HepG2 (cell line): Measurements from ENCODE around the gene CLDN9. TPM values are rescaled to one million over a fixed set of nuclear protein-coding genes. Genes with fewer than 3 reads are reported as not detected.

Experiments
- HOXA3 ChIP-seq: sonication (generic); formaldehyde crosslinking; IDR thresholded peaks from 2 replicates; pipeline ENCODE4 v1.5.0; 2020; ENCODE audit warnings: missing genetic modification reagents
- NAIF1 ChIP-seq: sonication (generic); formaldehyde crosslinking; IDR thresholded peaks from 2 replicates; pipeline ENCODE4 v1.5.0; 2020; ENCODE audit warnings: mild to moderate bottlenecking, missing genetic modification reagents, borderline replicate concordance
- RXRB ChIP-seq: IDR thresholded peaks from 2 replicates; pipeline ENCODE4 v1.6.1; 2016; ENCODE audit warnings: borderline replicate concordance, missing genetic modification reagents, missing compliant biosample characterization
- THAP11 ChIP-seq: IDR thresholded peaks from 2 replicates; pipeline ENCODE4 v1.6.1; 2016; ENCODE audit warnings: missing biosample characterization, missing genetic modification reagents
- TRIM24 ChIP-seq: sonication (generic); formaldehyde crosslinking; IDR thresholded peaks from 2 replicates; pipeline ENCODE4 v1.8.0; 2022; ENCODE audit warnings: mild to moderate bottlenecking, missing genetic modification reagents
- ZFY ChIP-seq: sonication (generic); formaldehyde crosslinking; IDR thresholded peaks from 2 replicates; pipeline ENCODE4 v1.4.0; 2020; ENCODE audit warnings: missing genetic modification reagents
- ZNF577 ChIP-seq: sonication (generic); formaldehyde crosslinking; IDR thresholded peaks from 2 replicates; pipeline ENCODE4 v1.4.0; 2020; ENCODE audit warnings: mild to moderate bottlenecking, low read depth, missing genetic modification reagents, borderline replicate concordance
- ZNF619 ChIP-seq: sonication (generic); formaldehyde crosslinking; IDR thresholded peaks from 2 replicates; pipeline ENCODE4 v1.4.0; 2020; ENCODE audit warnings: mild to moderate bottlenecking, missing genetic modification reagents
- ZNF883 ChIP-seq: sonication (generic); formaldehyde crosslinking; IDR thresholded peaks from 2 replicates; pipeline ENCODE4 v1.5.1; 2020; ENCODE audit warnings: mild to moderate bottlenecking, missing genetic modification reagents; ENCODE audit errors: not compliant biosample characterization
- polyA plus RNA-seq, 8 experiments: library from polyadenylated mRNA; depleted of rRNA in 3 of 8; stranded (reverse) in 7 of 8; unstranded in 1 of 8; fragments of >200 nt; fragmentation: Illumina TruSeq in 4 of 8; extraction: Trizol in 4 of 8; gene quantifications; 2 replicates each; pipeline versions ENCODE4 v1.2.1 to v1.2.3, GENCODE V29; 2011 to 2016; ENCODE audit warnings: low read depth in 4 of 8, missing spikeins in 1 of 8, mixed read lengths in 1 of 8; ENCODE audit not compliant: insufficient read depth in 1 of 8
- total RNA-seq, 5 experiments: library from RNA; depleted of rRNA; stranded (reverse); fragments of >200 nt; fragmentation: Illumina TruSeq; extraction: Trizol; gene quantifications; 2 replicates each; pipeline ENCODE4 v1.2.3, GENCODE V29; 2016; ENCODE audit warnings: low read depth in 1 of 5
- TF ChIP-seq, protein P1 (sequence below), 2 experiments: sonication (generic) in 1 of 2; formaldehyde crosslinking in 1 of 2; IDR thresholded peaks; 2 replicates each; pipeline versions ENCODE4 v1.4.0 to v1.6.1; 2018 to 2020; ENCODE audit warnings: missing genetic modification reagents in 2 of 2, borderline replicate concordance in 1 of 2, low read depth in 1 of 2, mild to moderate bottlenecking in 1 of 2, missing biosample characterization in 1 of 2
- TF ChIP-seq, protein P2 (sequence below): sonication (generic); formaldehyde crosslinking; IDR thresholded peaks from 2 replicates; pipeline ENCODE4 v1.5.1; 2020; ENCODE audit warnings: missing genetic modification reagents, mild to moderate bottlenecking, borderline replicate concordance
- TF ChIP-seq, protein P3 (sequence below): sonication (generic); formaldehyde crosslinking; IDR thresholded peaks from 2 replicates; pipeline ENCODE4 v1.4.0; 2020; ENCODE audit warnings: missing genetic modification reagents, mild to moderate bottlenecking, borderline replicate concordance
- TF ChIP-seq, protein P4 (sequence below): sonication (generic); formaldehyde crosslinking; IDR thresholded peaks from 2 replicates; pipeline ENCODE4 v1.4.0; 2020; ENCODE audit warnings: missing genetic modification reagents
- TF ChIP-seq, protein P5 (sequence below): sonication (generic); formaldehyde crosslinking; IDR thresholded peaks from 2 replicates; pipeline ENCODE4 v1.4.0; 2020; ENCODE audit warnings: missing genetic modification reagents

The CLDN9 gene
- total and polyA plus RNA-seq, 2 of the 13 experiments (the other 11 are each of a cell fraction or from before 2014, with no cell fraction given) = 0.15 to 0.26 TPM

DNA sequence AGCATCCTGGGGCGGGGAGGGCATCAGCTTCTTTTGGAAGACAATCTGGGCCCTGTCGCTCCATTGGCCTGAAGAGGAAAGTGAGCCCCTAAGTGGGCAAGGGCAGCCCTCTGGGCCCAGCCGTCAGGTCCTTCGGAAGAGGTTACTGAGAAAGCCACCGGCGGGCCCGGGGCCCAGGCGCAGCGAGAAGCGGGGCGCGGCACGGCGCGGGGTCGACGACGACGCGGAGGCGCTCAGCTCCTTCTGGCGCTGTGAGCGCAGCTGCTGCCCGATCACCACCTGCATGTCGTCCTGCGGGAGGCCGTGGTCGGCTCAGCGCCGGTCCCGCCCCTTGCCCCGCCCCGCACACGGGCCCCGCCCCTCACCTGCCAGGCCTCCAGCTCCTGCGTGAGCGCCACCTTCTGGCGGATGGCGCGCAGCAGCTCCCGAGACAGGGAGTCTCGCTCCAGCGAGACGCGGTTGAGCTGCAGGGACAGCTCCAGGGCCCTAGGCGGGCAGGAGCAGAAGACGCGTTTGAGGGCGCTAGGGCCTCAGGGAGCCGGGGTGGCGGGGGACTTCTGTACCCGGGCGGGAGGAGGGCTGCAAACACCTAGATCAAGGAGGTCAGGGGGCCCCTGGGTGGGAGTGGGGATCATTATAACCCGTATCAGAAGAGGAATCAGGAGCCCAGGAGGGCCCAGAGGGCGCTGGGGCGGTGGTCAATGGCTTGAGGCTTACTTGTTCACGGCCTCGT is 15.4 kb downstream of the CLDN9 start (continued):
- no peak for TF ChIP-seq NAIF1
- TF ChIP-seq, protein P1, sequence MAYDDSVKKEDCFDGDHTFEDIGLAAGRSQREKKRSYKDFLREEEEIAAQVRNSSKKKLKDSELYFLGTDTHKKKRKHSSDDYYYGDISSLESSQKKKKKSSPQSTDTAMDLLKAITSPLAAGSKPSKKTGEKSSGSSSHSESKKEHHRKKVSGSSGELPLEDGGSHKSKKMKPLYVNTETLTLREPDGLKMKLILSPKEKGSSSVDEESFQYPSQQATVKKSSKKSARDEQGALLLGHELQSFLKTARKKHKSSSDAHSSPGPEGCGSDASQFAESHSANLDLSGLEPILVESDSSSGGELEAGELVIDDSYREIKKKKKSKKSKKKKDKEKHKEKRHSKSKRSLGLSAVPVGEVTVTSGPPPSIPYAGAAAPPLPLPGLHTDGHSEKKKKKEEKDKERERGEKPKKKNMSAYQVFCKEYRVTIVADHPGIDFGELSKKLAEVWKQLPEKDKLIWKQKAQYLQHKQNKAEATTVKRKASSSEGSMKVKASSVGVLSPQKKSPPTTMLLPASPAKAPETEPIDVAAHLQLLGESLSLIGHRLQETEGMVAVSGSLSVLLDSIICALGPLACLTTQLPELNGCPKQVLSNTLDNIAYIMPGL (CRISPR knock-in tag; IDR thresholded peaks at IDR 0.05; ENCODE audit: borderline replicate concordance in 1 of 2, low read depth in 1 of 2) = peak; percentile 51 to 73; a peak in 3 of 4 replicates
- TF ChIP-seq, protein P2, sequence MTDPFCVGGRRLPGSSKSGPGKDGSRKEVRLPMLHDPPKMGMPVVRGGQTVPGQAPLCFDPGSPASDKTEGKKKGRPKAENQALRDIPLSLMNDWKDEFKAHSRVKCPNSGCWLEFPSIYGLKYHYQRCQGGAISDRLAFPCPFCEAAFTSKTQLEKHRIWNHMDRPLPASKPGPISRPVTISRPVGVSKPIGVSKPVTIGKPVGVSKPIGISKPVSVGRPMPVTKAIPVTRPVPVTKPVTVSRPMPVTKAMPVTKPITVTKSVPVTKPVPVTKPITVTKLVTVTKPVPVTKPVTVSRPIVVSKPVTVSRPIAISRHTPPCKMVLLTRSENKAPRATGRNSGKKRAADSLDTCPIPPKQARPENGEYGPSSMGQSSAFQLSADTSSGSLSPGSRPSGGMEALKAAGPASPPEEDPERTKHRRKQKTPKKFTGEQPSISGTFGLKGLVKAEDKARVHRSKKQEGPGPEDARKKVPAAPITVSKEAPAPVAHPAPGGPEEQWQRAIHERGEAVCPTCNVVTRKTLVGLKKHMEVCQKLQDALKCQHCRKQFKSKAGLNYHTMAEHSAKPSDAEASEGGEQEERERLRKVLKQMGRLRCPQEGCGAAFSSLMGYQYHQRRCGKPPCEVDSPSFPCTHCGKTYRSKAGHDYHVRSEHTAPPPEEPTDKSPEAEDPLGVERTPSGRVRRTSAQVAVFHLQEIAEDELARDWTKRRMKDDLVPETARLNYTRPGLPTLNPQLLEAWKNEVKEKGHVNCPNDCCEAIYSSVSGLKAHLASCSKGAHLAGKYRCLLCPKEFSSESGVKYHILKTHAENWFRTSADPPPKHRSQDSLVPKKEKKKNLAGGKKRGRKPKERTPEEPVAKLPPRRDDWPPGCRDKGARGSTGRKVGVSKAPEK (CRISPR knock-in tag) = no peak
- TF ChIP-seq, protein P3, sequence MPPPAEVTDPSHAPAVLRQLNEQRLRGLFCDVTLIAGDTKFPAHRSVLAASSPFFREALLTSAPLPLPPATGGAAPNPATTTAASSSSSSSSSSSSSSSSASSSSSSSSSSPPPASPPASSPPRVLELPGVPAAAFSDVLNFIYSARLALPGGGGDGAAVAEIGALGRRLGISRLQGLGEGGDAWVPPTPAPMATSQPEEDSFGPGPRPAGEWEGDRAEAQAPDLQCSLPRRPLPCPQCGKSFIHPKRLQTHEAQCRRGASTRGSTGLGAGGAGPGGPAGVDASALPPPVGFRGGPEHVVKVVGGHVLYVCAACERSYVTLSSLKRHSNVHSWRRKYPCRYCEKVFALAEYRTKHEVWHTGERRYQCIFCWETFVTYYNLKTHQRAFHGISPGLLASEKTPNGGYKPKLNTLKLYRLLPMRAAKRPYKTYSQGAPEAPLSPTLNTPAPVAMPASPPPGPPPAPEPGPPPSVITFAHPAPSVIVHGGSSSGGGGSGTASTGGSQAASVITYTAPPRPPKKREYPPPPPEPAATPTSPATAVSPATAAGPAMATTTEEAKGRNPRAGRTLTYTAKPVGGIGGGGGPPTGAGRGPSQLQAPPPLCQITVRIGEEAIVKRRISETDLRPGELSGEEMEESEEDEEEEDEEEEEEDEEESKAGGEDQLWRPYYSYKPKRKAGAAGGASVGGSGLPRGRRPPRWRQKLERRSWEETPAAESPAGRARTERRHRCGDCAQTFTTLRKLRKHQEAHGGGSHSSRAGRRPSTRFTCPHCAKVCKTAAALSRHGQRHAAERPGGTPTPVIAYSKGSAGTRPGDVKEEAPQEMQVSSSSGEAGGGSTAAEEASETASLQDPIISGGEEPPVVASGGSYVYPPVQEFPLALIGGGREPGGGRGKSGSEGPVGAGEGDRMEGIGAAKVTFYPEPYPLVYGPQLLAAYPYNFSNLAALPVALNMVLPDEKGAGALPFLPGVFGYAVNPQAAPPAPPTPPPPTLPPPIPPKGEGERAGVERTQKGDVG (CRISPR knock-in tag) = 0 out of 2 replicates have a peak, but pooled peaks have one; percentile 31
- TF ChIP-seq ZNF577 = no peak
- peak; percentile 49; the same call in 1 of the 2 replicates for TF ChIP-seq ZFY (CRISPR knock-in tag)
- TF ChIP-seq TRIM24 = no peak
- peak; percentile 40 for TF ChIP-seq ZNF883
- TF ChIP-seq, protein P4, sequence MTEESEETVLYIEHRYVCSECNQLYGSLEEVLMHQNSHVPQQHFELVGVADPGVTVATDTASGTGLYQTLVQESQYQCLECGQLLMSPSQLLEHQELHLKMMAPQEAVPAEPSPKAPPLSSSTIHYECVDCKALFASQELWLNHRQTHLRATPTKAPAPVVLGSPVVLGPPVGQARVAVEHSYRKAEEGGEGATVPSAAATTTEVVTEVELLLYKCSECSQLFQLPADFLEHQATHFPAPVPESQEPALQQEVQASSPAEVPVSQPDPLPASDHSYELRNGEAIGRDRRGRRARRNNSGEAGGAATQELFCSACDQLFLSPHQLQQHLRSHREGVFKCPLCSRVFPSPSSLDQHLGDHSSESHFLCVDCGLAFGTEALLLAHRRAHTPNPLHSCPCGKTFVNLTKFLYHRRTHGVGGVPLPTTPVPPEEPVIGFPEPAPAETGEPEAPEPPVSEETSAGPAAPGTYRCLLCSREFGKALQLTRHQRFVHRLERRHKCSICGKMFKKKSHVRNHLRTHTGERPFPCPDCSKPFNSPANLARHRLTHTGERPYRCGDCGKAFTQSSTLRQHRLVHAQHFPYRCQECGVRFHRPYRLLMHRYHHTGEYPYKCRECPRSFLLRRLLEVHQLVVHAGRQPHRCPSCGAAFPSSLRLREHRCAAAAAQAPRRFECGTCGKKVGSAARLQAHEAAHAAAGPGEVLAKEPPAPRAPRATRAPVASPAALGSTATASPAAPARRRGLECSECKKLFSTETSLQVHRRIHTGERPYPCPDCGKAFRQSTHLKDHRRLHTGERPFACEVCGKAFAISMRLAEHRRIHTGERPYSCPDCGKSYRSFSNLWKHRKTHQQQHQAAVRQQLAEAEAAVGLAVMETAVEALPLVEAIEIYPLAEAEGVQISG = peak; percentile 72
- no peak for TF ChIP-seq ZNF619
- TF ChIP-seq, protein P5, sequence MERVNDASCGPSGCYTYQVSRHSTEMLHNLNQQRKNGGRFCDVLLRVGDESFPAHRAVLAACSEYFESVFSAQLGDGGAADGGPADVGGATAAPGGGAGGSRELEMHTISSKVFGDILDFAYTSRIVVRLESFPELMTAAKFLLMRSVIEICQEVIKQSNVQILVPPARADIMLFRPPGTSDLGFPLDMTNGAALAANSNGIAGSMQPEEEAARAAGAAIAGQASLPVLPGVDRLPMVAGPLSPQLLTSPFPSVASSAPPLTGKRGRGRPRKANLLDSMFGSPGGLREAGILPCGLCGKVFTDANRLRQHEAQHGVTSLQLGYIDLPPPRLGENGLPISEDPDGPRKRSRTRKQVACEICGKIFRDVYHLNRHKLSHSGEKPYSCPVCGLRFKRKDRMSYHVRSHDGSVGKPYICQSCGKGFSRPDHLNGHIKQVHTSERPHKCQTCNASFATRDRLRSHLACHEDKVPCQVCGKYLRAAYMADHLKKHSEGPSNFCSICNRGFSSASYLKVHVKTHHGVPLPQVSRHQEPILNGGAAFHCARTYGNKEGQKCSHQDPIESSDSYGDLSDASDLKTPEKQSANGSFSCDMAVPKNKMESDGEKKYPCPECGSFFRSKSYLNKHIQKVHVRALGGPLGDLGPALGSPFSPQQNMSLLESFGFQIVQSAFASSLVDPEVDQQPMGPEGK (CRISPR knock-in tag) = peak; percentile 47; the same call in 1 of the 2 replicates
- TF ChIP-seq HOXA3 (CRISPR knock-in tag) = peak; percentile 55; the same call in 1 of the 2 replicates
- TF ChIP-seq RXRB (CRISPR knock-in tag) = peak; percentile 45; the same call in 1 of the 2 replicates
- peak; percentile 87 for TF ChIP-seq THAP11 (CRISPR knock-in tag)
